ENCODE data around the gene SV2A.

- TF ChIP-seq CTCF (IDR thresholded peaks at IDR 0.05) (no peak), POLR2A (IDR thresholded peaks at IDR 0.05) (no peak), POLR2AphosphoS5 (IDR thresholded peaks at IDR 0.05) (no peak)
Measured at GRCh38 chr1:149940427-149940826, 22.8 kb upstream of the SV2A start.
